Measurements from ENCODE around the gene NCOA1. TPM values are rescaled to one million over a fixed set of nuclear protein-coding genes. Genes with fewer than 3 reads are reported as not detected.
"Not testable (repeated sequence)": the region's sequence is repeated elsewhere in the genome, so short reads cannot be mapped to it uniquely, and the experiment has no call there.

Gene NCOA1
- total RNA-seq, 1 donor from 2014 or later: 75.1 TPM

- no peak overlapping the region for H3K4me3 Mint-ChIP-seq (ENCODE audit: unreplicated experiment)
- peaks cover 44% of the 10 kb centered on the region for H3K36me3 Mint-ChIP-seq (ENCODE audit: unreplicated experiment)
- H3K27ac Mint-ChIP-seq (ENCODE audit: unreplicated experiment): no peak overlapping the region
- DNase-seq: no peak
- no peak for TF ChIP-seq CTCF (IDR thresholded peaks at IDR 0.05; ENCODE audit: partially characterized antibody, unreplicated experiment)
- H3K4me1 Mint-ChIP-seq (ENCODE audit: low read depth, unreplicated experiment): no peaks in the 10 kb centered on the region
- H3K9me3 Mint-ChIP-seq (ENCODE audit: unreplicated experiment): peaks cover 20% of the 10 kb centered on the region
- H3K27me3 Mint-ChIP-seq (ENCODE audit: unreplicated experiment): peaks cover 2% of the 10 kb centered on the region
Observed at GRCh38 chr2:24546669-24547068, 55.6 kb downstream of the NCOA1 start.

- Mint-ChIP-seq H3K4me1 (ENCODE audit: low read depth, unreplicated experiment) (no peaks in the 10 kb centered on the region), H3K27ac (ENCODE audit: unreplicated experiment) (no peak overlapping the region), H3K9me3 (ENCODE audit: unreplicated experiment) (peaks cover 18% of the 10 kb centered on the region), H3K27me3 (ENCODE audit: unreplicated experiment) (peaks cover 2% of the 10 kb centered on the region), H3K36me3 (ENCODE audit: unreplicated experiment) (peaks cover 37% of the 10 kb centered on the region), H3K4me3 (ENCODE audit: unreplicated experiment) (no peak overlapping the region)
- no peak for DNase-seq
- TF ChIP-seq CTCF (IDR thresholded peaks at IDR 0.05; ENCODE audit: partially characterized antibody, unreplicated experiment): no peak
Observed at GRCh38 chr2:24548058-24548457, 57.0 kb downstream of the NCOA1 start.

DNA sequence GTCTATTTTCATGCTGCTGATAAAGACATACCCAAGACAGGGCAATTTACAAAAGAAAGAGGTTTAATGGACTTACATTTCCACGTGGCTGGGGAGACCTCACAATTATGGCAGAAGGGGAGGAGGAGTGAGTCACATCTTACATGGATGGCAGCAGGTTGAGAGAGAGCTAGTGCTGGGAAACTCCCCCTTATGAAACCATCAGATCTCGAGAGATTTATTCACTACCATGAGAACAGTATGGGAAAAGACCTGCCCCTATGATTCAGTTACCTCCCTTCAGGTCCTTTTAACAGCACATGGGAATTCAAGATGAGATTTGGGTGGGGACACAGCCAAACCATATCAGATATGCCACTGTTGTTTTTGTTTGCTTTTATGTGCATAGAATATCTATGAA, 59.2 kb downstream of the NCOA1 start:
- H3K9me3 Mint-ChIP-seq (ENCODE audit: unreplicated experiment): peaks cover 12% of the 10 kb centered on the region
- H3K4me3 Mint-ChIP-seq (ENCODE audit: unreplicated experiment); H3K4me1 Mint-ChIP-seq (ENCODE audit: low read depth, unreplicated experiment); H3K27me3 Mint-ChIP-seq (ENCODE audit: unreplicated experiment); DNase-seq; H3K27ac Mint-ChIP-seq (ENCODE audit: unreplicated experiment): not testable (repeated sequence)
- peaks cover 20% of the 10 kb centered on the region for H3K36me3 Mint-ChIP-seq (ENCODE audit: unreplicated experiment)

DNA sequence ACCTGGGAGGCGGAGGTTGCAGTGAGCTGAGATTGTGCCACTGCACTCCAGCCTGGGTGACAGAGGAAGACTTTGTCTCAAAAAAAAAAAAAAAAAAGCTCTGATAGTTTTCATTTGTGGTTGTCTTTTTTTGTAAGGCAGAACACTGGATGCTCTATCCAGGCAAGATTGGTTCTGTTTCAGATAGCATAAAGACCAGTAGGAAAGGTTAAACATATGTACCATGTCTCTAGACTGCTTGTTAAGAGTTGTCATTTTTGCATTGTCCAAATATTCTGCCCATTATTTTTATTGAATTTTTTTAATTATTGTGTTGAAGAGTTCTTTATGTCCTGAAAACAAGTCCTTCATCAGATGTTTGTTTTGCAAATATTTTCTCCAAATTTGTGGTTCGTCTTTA, 60.0 kb downstream of the NCOA1 start:
- DNase-seq: no peak
- H3K27ac Mint-ChIP-seq (ENCODE audit: unreplicated experiment): no peak overlapping the region
- no peak for TF ChIP-seq CTCF (IDR thresholded peaks at IDR 0.05; ENCODE audit: partially characterized antibody, unreplicated experiment)
- no peaks in the 10 kb centered on the region for H3K4me1 Mint-ChIP-seq (ENCODE audit: low read depth, unreplicated experiment)
- peaks cover 12% of the 10 kb centered on the region for H3K9me3 Mint-ChIP-seq (ENCODE audit: unreplicated experiment)
- no peak overlapping the region for H3K4me3 Mint-ChIP-seq (ENCODE audit: unreplicated experiment)
- peaks cover 18% of the 10 kb centered on the region for H3K36me3 Mint-ChIP-seq (ENCODE audit: unreplicated experiment)
- H3K27me3 Mint-ChIP-seq (ENCODE audit: unreplicated experiment): no peaks in the 10 kb centered on the region

- no peak for DNase-seq
- Mint-ChIP-seq H3K9me3 (ENCODE audit: unreplicated experiment) (peaks cover 12% of the 10 kb centered on the region), H3K4me3 (ENCODE audit: unreplicated experiment) (no peak overlapping the region), H3K36me3 (ENCODE audit: unreplicated experiment) (peaks cover 17% of the 10 kb centered on the region), H3K27me3 (ENCODE audit: unreplicated experiment) (no peaks in the 10 kb centered on the region), H3K4me1 (ENCODE audit: low read depth, unreplicated experiment) (no peaks in the 10 kb centered on the region), H3K27ac (ENCODE audit: unreplicated experiment) (no peak overlapping the region)
- TF ChIP-seq CTCF (IDR thresholded peaks at IDR 0.05; ENCODE audit: partially characterized antibody, unreplicated experiment): no peak
Observed at GRCh38 chr2:24552836-24553235, 61.8 kb downstream of the NCOA1 start.
